MCF 10A (cell line): ENCODE measurements around the gene LAMTOR5. TPM values are rescaled to one million over a fixed set of nuclear protein-coding genes. Genes with fewer than 3 reads are reported as not detected.

Source experiments
- BruUV-seq: library from RNA; stranded (reverse); fragments of 400-500 nt; replicated peaks from 2 replicates; lab custom pipeline; 2021; lab: Mats Ljungman, UMichigan
- CTCF ChIA-PET: fragments of 300-600 bp; sonication (Branson Sonifier 250); formaldehyde crosslinking; extraction: SDS; loops from one replicate; lab custom pipeline; 2021; ENCODE audit warnings: antibody characterized with exemption, inconsistent platforms; lab: Yijun Ruan, JAX
- POLR2A ChIA-PET: fragments of 300-600, 350-650 bp; sonication (Branson Sonifier 250); formaldehyde crosslinking; extraction: SDS; loops from one replicate; lab custom pipeline; 2020; ENCODE audit warnings: antibody characterized with exemption, inconsistent platforms; lab: Yijun Ruan, JAX
- DNase-seq: peaks from one replicate; pipeline ENCODE4 v3.0.0-alpha.2; 2018; ENCODE audit not compliant: unreplicated experiment
- H3K27ac Mint-ChIP-seq: one replicate; pipeline ENCODE4 v1.8.0; 2022; ENCODE audit warnings: mild to moderate bottlenecking, low read depth, mixed read lengths; ENCODE audit not compliant: unreplicated experiment
- H3K27me3 Mint-ChIP-seq: one replicate; pipeline ENCODE4 v1.8.0; 2022; ENCODE audit warnings: mixed read lengths; ENCODE audit not compliant: insufficient read depth, unreplicated experiment
- H3K36me3 Mint-ChIP-seq: one replicate; pipeline ENCODE4 v1.8.0; 2022; ENCODE audit warnings: mild to moderate bottlenecking, moderate library complexity, mixed read lengths; ENCODE audit not compliant: insufficient read depth, unreplicated experiment
- H3K4me1 Mint-ChIP-seq: one replicate; pipeline ENCODE4 v1.8.0; 2022; ENCODE audit warnings: mixed read lengths; ENCODE audit not compliant: insufficient read depth, unreplicated experiment
- H3K4me3 Mint-ChIP-seq: one replicate; pipeline ENCODE4 v1.8.0; 2022; ENCODE audit warnings: mild to moderate bottlenecking, moderate library complexity, mixed read lengths; ENCODE audit not compliant: unreplicated experiment
- H3K9me3 Mint-ChIP-seq: one replicate; pipeline ENCODE4 v1.8.0; 2022; ENCODE audit warnings: mixed read lengths; ENCODE audit not compliant: unreplicated experiment
- CTCF ChIP-seq: fragments of 200-600 bp; IDR thresholded peaks from one replicate; pipeline ENCODE4 v1.8.0; 2022; ENCODE audit warnings: antibody characterized with exemption, mild to moderate bottlenecking; ENCODE audit not compliant: unreplicated experiment
- intact Hi-C: fragments of 100-400 bp; cut with micrococcal nuclease; formaldehyde crosslinking; loops from 2 replicates; pipeline ENCODE4 v1.14.1; 2022
- total RNA-seq: library from RNA; stranded (reverse); gene quantifications from 2 replicates; pipeline ENCODE4 v1.2.3, GENCODE V29; 2022

Gene LAMTOR5
- total RNA-seq, 1 experiment from 2014 or later, result 111 TPM

- intact Hi-C loops, result no loop called here
- Mint-ChIP-seq H3K27me3 (no peaks in the 10 kb centered on the region), H3K4me3 (no peak overlapping the region), H3K9me3 (no peaks in the 10 kb centered on the region), H3K36me3 (peaks cover 12% of the 10 kb centered on the region), H3K27ac (no peak overlapping the region), H3K4me1 (peaks cover 24% of the 10 kb centered on the region)
- TF ChIP-seq CTCF, result no peak
- BruUV-seq, result no TSS peak
- no peak for DNase-seq
- CTCF ChIA-PET, result no interaction called here
- POLR2A ChIA-PET, result interaction anchor here (2.3 kb wide), 1 partner anchor 9 kb away, joined by 9 read pairs; no protein-coding TSS in a partner anchor
Observed at GRCh38 chr1:110355321-110355720, 52.2 kb downstream of the LAMTOR5 start.

Other genes with a start within 250 kb of the LAMTOR5 start
- 1.1 and 1.3 TPM in 2 replicates for gene KCNC4, start 197.4 kb downstream of the LAMTOR5 start, total RNA-seq
- gene RBM15, start 68.3 kb downstream of the LAMTOR5 start, total RNA-seq, result 31.4 and 35.9 TPM in 2 replicates
- gene SLC16A4, start 16.7 kb downstream of the LAMTOR5 start, total RNA-seq, result 9.8 and 11.0 TPM in 2 replicates
- gene PROK1, start 43.5 kb upstream of the LAMTOR5 start, total RNA-seq, result not detected in 2 replicates
- gene KCNA10, start 111.5 kb upstream of the LAMTOR5 start, total RNA-seq, result not detected in 2 replicates
- gene KCNA2, start 198.7 kb upstream of the LAMTOR5 start, total RNA-seq, result not detected in 2 replicates